Liver (tissue), 9 donors: ENCODE results near the gene CSTA. TPM values are rescaled to one million over a fixed set of nuclear protein-coding genes. Genes with fewer than 3 reads are reported as not detected.

Experiments used
- DNase-seq: peaks from one replicate; pipeline ENCODE4 v3.0.0-alpha.2; 2017; ENCODE audit warnings: low spot score
- H3K27ac ChIP-seq, 2 donors: one replicate each; pipeline ENCODE4 v1.7.0; 2013; ENCODE audit warnings: inconsistent platforms in 2 of 2, low read length in 2 of 2, control low read depth in 1 of 2, low read depth in 1 of 2, mild to moderate bottlenecking in 1 of 2
- H3K27me3 ChIP-seq, 4 donors: one replicate each; pipeline versions ENCODE4 v1.6.1 to v1.7.0; 2013; ENCODE audit warnings: low read length in 3 of 4, inconsistent platforms in 1 of 4, mild to moderate bottlenecking in 1 of 4, moderate library complexity in 1 of 4; ENCODE audit not compliant: control insufficient read depth in 4 of 4, insufficient read depth in 4 of 4
- H3K36me3 ChIP-seq, 4 donors: one replicate each; pipeline versions ENCODE4 v1.6.1 to v1.7.0; 2013; ENCODE audit warnings: low read length in 3 of 4, mild to moderate bottlenecking in 3 of 4, low read depth in 1 of 4, moderate library complexity in 1 of 4; ENCODE audit not compliant: control insufficient read depth in 4 of 4, insufficient read depth in 3 of 4
- H3K4me1 ChIP-seq, 4 donors: one replicate each; pipeline versions ENCODE4 v1.6.1 to v1.7.0; 2013; ENCODE audit warnings: low read length in 3 of 4, mild to moderate bottlenecking in 3 of 4, moderate library complexity in 1 of 4; ENCODE audit not compliant: control insufficient read depth in 4 of 4, insufficient read depth in 4 of 4
- H3K4me3 ChIP-seq, 3 donors: one replicate each; pipeline versions ENCODE4 v1.6.1 to v1.7.0; 2013; ENCODE audit warnings: low read length in 3 of 3, control low read depth in 1 of 3, low read depth in 1 of 3, mild to moderate bottlenecking in 1 of 3
- H3K9ac ChIP-seq, 2 donors: one replicate each; pipeline ENCODE4 v1.7.0; 2013; ENCODE audit warnings: low read length in 2 of 2, mild to moderate bottlenecking in 2 of 2, moderate library complexity in 2 of 2, control low read depth in 1 of 2, low read depth in 1 of 2
- H3K9me3 ChIP-seq, 4 donors: one replicate each; pipeline versions ENCODE4 v1.6.1 to v1.7.0; 2013; ENCODE audit warnings: low read length in 3 of 4; ENCODE audit not compliant: control insufficient read depth in 4 of 4
- EGR1 ChIP-seq, 2 donors: IDR thresholded peaks; 2 replicates each; pipeline ENCODE4 v1.6.1; 2016 to 2018; ENCODE audit warnings: antibody characterized with exemption in 2 of 2, low read depth in 2 of 2
- FOXA1 ChIP-seq: IDR thresholded peaks from 2 replicates; pipeline ENCODE4 v1.6.1; 2016; ENCODE audit warnings: antibody characterized with exemption
- FOXA2 ChIP-seq: IDR thresholded peaks from 2 replicates; pipeline ENCODE4 v1.6.1; 2016; ENCODE audit warnings: antibody characterized with exemption
- GABPA ChIP-seq, 2 donors: IDR thresholded peaks in 1 of 2; conservative IDR thresholded peaks in 1 of 2; 2 replicates each; pipeline ENCODE4 v1.6.1; 2016; ENCODE audit warnings: antibody characterized with exemption in 2 of 2, mild to moderate bottlenecking in 1 of 2, moderate library complexity in 1 of 2
- HNF4A ChIP-seq, 2 donors: conservative IDR thresholded peaks; 2 replicates each; pipeline ENCODE4 v1.6.1; 2016; ENCODE audit warnings: antibody characterized with exemption in 2 of 2, mild to moderate bottlenecking in 2 of 2
- HNF4G ChIP-seq: IDR thresholded peaks from 2 replicates; pipeline ENCODE4 v1.6.1; 2016; ENCODE audit warnings: antibody characterized with exemption
- JUND ChIP-seq, 2 donors: IDR thresholded peaks; 2 replicates each; pipeline ENCODE4 v1.6.1; 2016; ENCODE audit warnings: antibody characterized with exemption in 2 of 2
- NR2F2 ChIP-seq: IDR thresholded peaks from 2 replicates; pipeline ENCODE4 v1.6.1; 2016; ENCODE audit warnings: antibody characterized with exemption
- RAD21 ChIP-seq, 2 donors: IDR thresholded peaks; 2 replicates each; pipeline ENCODE4 v1.6.1; 2016; ENCODE audit warnings: antibody characterized with exemption in 2 of 2, mild to moderate bottlenecking in 2 of 2
- RXRA ChIP-seq, 2 donors: IDR thresholded peaks; 2 replicates each; pipeline ENCODE4 v1.6.1; 2017 to 2018; ENCODE audit warnings: antibody characterized with exemption in 2 of 2, mild to moderate bottlenecking in 1 of 2
- SP1 ChIP-seq: IDR thresholded peaks from 2 replicates; pipeline ENCODE4 v1.6.1; 2018; ENCODE audit warnings: antibody characterized with exemption, mild to moderate bottlenecking
- TAF1 ChIP-seq: conservative IDR thresholded peaks from 2 replicates; pipeline ENCODE4 v1.6.1; 2016; ENCODE audit warnings: antibody characterized with exemption, mild to moderate bottlenecking
- YY1 ChIP-seq: IDR thresholded peaks from 2 replicates; pipeline ENCODE4 v1.6.1; 2016; ENCODE audit warnings: antibody characterized with exemption, mild to moderate bottlenecking
- WGBS: extraction: QIAGEN DNeasy Blood & Tissue Kit; methylation state at CpG from one replicate; pipeline ENCODE4 v1.1.7; 2013; 5-methylcytosine and 5-hydroxymethylcytosine counted together
- polyA plus RNA-seq, 2 donors: library from polyadenylated mRNA; stranded (reverse) in 1 of 2; unstranded in 1 of 2; fragments of 200-250 nt in 1 of 2; fragments of >200 nt in 1 of 2; fragmentation: Nextera tagmentation in 1 of 2; extraction: Ambion mirVana in 1 of 2; gene quantifications; one replicate each; pipeline versions ENCODE4 v1.2.1 to v1.2.3, GENCODE V29; 2013 to 2015
- total RNA-seq, 2 donors: library from RNA; depleted of rRNA; stranded (reverse); fragments of >200 nt; gene quantifications; one replicate each; pipeline ENCODE4 v1.2.3, GENCODE V29; 2014
- TF ChIP-seq, protein P1 (sequence below): fragments of 150-350 bp; IDR thresholded peaks from 2 replicates; pipeline ENCODE4 v1.5.1; 2017; ENCODE audit warnings: improper control_type of control experiment, low read depth, low read length; ENCODE audit not compliant: missing input control
- TF ChIP-seq, protein P2 (sequence below): IDR thresholded peaks from 2 replicates; pipeline ENCODE4 v1.6.1; 2016; ENCODE audit warnings: antibody characterized with exemption, mild to moderate bottlenecking
- TF ChIP-seq, protein P3 (sequence below): IDR thresholded peaks from 2 replicates; pipeline ENCODE4 v1.6.1; 2016; ENCODE audit warnings: antibody characterized with exemption
- TF ChIP-seq, protein P4 (sequence below): IDR thresholded peaks from 2 replicates; pipeline ENCODE4 v1.6.1; 2016; ENCODE audit warnings: antibody characterized with exemption
- TF ChIP-seq, protein P5 (sequence below): IDR thresholded peaks from 2 replicates; pipeline ENCODE4 v1.6.1; 2016; ENCODE audit warnings: antibody characterized with exemption
- donor health status: healthy.
- donor health status: healthy.
- donor health status: healthy.
- donor health status: healthy.
- donor health status: healthy.

The CSTA gene
- total and polyA plus RNA-seq, 4 donors = 1.5 to 6.6 (median 4.0) TPM

DNA sequence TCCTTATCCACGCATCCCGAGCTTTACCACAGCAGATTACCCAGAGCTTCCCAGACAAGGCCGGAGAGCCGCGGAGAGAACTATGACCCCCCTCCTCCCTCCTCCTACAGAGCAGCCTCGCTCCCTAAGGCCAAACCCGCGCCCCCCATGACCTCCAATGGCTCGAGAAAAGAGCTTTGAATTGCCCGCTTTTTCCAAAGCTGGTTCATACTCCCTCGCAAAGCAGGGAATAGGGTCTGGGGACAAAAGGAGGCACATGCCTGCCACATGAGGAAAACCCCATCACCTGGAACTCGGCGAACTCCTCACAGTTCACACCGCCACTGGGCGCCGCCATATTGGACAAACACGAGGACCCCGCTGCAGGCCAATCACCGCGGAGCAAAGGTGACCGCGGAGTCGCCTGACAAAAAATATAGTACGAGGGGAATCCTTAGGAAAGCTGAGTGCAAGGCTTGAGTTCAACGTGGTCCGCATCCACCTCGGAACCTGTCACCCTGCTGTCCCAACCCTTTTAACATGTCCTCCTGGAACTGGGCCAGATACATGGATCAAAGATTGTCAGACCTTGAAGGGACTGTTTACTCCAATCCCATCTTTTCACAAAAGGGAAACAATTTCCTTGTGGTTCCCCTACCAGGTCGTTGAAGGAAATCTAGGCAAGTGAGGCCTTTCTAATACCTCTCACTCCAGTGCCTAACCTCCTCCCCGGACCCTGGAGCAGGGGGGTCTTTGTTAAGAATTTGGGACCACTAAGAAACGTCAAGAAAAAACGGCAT is 58.0 kb downstream of the CSTA start, which contains the start of gene MIX23:
MIX23 (minus strand) TSS at position 344 of the 779 bp plus-strand sequence; CDS start at position 337, 7 bp downstream.
- H3K27me3 ChIP-seq = no peaks in the 10 kb centered on the region
- no peaks in the 10 kb centered on the region for H3K9me3 ChIP-seq
- H3K36me3 ChIP-seq = no peaks in the 10 kb centered on the region
- peak within 1 kb of the TSS; percentile 71 to 85 for H3K9ac ChIP-seq
- H3K4me3 ChIP-seq = peak within 1 kb of the TSS; percentile 64 to 98 (median 93)
- H3K4me1 ChIP-seq = peaks cover 5 to 48% (median 28%) of the 10 kb centered on the region in 4 donors
- DNase-seq = peak; percentile 87
- TF ChIP-seq, protein P1, sequence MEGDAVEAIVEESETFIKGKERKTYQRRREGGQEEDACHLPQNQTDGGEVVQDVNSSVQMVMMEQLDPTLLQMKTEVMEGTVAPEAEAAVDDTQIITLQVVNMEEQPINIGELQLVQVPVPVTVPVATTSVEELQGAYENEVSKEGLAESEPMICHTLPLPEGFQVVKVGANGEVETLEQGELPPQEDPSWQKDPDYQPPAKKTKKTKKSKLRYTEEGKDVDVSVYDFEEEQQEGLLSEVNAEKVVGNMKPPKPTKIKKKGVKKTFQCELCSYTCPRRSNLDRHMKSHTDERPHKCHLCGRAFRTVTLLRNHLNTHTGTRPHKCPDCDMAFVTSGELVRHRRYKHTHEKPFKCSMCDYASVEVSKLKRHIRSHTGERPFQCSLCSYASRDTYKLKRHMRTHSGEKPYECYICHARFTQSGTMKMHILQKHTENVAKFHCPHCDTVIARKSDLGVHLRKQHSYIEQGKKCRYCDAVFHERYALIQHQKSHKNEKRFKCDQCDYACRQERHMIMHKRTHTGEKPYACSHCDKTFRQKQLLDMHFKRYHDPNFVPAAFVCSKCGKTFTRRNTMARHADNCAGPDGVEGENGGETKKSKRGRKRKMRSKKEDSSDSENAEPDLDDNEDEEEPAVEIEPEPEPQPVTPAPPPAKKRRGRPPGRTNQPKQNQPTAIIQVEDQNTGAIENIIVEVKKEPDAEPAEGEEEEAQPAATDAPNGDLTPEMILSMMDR = no peak
- TF ChIP-seq NR2F2 (peak; percentile 37), RAD21 (IDR thresholded peaks at IDR 0.05) (peak in 1 of 2 donors; percentile 25), RXRA (IDR thresholded peaks at IDR 0.05) (peak in 1 of 2 donors; percentile 67), SP1 (peak; percentile 53), YY1 (peak; percentile 99), EGR1 (IDR thresholded peaks at IDR 0.05; ENCODE audit: low read depth in 2 of 2) (peak in 1 of 2 donors; percentile 10), FOXA1 (no peak), JUND (IDR thresholded peaks at IDR 0.05) (peak; percentile 10 to 37), HNF4G (no peak), GABPA (IDR thresholded peaks at IDR 0.05 in 1 of 2, conservative IDR thresholded peaks at IDR 0.05 in 1 of 2) (no peak), HNF4A (conservative IDR thresholded peaks at IDR 0.05) (peak; percentile 18 to 32), FOXA2 (no peak), TAF1 (peak; percentile 31)
- TF ChIP-seq, protein P2, sequence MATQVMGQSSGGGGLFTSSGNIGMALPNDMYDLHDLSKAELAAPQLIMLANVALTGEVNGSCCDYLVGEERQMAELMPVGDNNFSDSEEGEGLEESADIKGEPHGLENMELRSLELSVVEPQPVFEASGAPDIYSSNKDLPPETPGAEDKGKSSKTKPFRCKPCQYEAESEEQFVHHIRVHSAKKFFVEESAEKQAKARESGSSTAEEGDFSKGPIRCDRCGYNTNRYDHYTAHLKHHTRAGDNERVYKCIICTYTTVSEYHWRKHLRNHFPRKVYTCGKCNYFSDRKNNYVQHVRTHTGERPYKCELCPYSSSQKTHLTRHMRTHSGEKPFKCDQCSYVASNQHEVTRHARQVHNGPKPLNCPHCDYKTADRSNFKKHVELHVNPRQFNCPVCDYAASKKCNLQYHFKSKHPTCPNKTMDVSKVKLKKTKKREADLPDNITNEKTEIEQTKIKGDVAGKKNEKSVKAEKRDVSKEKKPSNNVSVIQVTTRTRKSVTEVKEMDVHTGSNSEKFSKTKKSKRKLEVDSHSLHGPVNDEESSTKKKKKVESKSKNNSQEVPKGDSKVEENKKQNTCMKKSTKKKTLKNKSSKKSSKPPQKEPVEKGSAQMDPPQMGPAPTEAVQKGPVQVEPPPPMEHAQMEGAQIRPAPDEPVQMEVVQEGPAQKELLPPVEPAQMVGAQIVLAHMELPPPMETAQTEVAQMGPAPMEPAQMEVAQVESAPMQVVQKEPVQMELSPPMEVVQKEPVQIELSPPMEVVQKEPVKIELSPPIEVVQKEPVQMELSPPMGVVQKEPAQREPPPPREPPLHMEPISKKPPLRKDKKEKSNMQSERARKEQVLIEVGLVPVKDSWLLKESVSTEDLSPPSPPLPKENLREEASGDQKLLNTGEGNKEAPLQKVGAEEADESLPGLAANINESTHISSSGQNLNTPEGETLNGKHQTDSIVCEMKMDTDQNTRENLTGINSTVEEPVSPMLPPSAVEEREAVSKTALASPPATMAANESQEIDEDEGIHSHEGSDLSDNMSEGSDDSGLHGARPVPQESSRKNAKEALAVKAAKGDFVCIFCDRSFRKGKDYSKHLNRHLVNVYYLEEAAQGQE = no peak
- TF ChIP-seq, protein P3, sequence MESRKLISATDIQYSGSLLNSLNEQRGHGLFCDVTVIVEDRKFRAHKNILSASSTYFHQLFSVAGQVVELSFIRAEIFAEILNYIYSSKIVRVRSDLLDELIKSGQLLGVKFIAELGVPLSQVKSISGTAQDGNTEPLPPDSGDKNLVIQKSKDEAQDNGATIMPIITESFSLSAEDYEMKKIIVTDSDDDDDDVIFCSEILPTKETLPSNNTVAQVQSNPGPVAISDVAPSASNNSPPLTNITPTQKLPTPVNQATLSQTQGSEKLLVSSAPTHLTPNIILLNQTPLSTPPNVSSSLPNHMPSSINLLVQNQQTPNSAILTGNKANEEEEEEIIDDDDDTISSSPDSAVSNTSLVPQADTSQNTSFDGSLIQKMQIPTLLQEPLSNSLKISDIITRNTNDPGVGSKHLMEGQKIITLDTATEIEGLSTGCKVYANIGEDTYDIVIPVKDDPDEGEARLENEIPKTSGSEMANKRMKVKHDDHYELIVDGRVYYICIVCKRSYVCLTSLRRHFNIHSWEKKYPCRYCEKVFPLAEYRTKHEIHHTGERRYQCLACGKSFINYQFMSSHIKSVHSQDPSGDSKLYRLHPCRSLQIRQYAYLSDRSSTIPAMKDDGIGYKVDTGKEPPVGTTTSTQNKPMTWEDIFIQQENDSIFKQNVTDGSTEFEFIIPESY = no peak
- TF ChIP-seq, protein P4, sequence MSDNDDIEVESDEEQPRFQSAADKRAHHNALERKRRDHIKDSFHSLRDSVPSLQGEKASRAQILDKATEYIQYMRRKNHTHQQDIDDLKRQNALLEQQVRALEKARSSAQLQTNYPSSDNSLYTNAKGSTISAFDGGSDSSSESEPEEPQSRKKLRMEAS = peak; percentile 75
- TF ChIP-seq, protein P5, sequence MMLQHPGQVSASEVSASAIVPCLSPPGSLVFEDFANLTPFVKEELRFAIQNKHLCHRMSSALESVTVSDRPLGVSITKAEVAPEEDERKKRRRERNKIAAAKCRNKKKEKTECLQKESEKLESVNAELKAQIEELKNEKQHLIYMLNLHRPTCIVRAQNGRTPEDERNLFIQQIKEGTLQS = peak; percentile 64
- peak within 1 kb of the TSS; percentile 76 to 93 for H3K27ac ChIP-seq
- under 1% methylated on average over 31 of the region's 31 CpGs for WGBS
